HG02852 (cell line): ENCODE measurements around the gene SEMA4F.

Experiments used
- ATAC-seq: cut with Tn5 transposase; IDR thresholded peaks from one replicate; pipeline ENCODE4 v1.9.1; 2021; ENCODE audit warnings: mild to moderate bottlenecking, moderate library complexity; ENCODE audit not compliant: unreplicated experiment

The SEMA4F gene

DNA sequence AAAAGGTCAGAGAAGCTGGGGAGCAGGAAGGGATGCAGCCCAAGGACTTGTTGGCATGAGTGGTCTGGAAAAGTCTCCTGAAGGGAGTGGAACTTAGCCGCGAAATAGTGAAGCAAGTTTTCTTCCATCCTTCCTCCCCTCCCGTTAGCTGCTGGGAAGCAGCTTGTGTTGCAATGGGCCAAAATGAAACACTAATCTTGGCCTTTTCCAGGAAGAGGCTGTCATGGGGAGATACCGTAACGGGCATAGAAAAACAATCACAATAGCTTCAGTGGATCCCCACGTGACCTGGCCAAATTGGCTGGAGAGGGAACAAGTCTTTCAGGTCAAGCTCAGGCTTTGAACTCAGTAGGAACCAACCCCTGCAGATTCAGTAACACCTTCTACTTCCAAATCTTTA is 49.3 kb downstream of the SEMA4F start:
- ATAC-seq, result no peak

GRCh38 chr2:74704216-74704615 is 50.2 kb downstream of the SEMA4F start:
- ATAC-seq, result no peak

DNA sequence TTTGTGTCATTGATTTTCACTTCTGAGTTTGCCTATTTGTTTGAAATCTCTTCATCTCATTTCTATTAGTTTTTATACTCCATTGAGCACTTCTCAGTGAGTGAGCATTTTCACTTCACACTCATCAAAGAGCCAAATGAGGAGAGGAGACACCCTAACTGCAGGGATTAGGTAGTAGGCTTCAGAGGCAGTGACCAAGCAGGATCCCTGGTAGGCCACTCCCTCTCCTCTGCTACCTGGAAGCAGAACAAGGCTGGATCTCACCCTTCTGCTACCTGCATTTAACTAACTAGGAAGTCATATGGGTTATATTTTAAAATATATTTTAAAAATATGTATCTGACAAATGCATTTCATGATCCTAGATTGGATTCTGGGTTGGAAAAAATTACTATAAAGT is 52.7 kb downstream of the SEMA4F start:
- ATAC-seq, result no peak

- no peak for ATAC-seq
These were observed 53.8 kb downstream of the SEMA4F start for GRCh38 chr2:74707837-74708236.

- no peak for ATAC-seq
These were observed 54.2 kb downstream of the SEMA4F start for GRCh38 chr2:74708296-74708695.

DNA sequence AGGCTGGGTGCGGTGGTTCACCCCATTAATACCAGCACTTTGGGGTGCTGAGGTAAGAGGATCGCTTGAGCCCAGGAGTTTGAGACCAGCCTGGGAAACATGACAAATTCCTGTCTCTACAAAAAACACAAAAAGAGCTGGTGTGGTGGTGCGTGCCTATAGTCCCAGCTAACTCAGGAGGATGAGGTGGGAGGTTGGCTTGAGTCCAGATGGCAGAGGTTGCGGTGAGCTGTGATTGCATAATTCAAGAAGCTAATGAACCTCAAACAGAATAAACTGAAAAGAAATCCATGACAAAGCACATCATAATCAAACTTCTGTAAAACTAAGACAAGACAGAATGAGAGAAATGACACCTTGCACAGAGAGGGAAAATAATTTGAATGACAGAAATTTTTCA is 54.8 kb downstream of the SEMA4F start:
- ATAC-seq, result no peak

DNA sequence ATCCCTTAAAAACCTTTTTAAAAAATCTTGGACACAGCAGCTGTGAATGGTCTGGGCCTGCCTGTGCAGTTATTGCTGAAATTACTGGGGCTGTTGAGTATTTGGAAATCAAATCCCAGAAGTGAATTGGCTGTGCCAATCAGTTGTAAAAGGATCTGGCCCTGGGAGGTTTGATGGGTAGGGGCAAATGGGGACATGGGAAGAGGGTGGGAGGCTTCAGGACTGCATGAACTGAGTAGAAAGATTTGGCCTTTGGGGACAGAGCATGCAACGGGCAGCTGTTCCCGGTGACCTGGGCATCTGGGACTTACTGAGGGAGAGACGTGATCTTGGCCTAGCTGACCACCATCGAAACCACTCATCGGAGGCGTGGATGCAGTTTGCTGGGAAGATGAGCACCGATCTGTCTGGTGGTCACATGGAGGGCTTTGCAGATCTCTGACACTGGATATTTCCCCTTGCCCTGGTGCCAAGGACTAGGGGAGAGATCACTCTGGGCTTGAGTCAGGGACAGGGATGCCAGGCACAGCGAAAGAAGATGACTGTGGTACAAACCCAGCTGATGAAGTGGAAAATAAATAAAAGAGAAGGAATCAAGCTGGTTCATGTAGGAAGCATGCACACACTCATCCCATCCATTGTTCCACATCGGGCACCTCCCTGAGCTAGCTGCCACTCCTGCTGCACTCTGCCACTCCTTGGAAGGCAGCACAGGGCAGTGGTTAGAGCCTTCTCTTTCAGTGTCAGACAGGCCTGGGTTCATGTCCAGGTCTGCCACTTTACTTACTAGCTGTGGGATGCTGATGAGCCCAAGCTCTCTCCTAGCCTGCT is 58.4 kb downstream of the SEMA4F start:
- ATAC-seq, result no peak

DNA sequence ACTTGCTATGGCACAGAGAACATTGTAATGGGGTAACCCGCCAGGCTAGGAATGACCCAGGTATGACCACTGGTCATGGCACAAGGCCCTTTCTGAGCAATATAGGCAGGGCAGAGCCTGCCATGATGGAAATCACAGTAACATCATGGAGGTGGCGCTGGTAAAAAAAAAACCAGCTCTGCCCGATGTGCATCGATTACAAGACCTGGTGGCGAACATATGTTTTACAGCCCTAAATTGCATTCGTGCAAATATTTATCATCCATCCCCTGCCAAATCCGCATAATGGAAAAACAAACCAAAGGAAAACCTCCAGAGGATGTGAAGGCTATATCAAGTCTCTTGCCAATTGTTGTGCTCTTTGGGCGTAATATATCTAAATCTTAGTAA is 60.6 kb downstream of the SEMA4F start:
- ATAC-seq, result no peak

- peak; percentile 93 for ATAC-seq
These were observed 61.2 kb downstream of the SEMA4F start for GRCh38 chr2:74715081-74715791.

GRCh38 chr2:74715880-74716279 is 61.8 kb downstream of the SEMA4F start:
- no peak for ATAC-seq

- no peak for ATAC-seq
These were observed 65.0 kb downstream of the SEMA4F start for GRCh38 chr2:74719066-74719465.

- no peak for ATAC-seq
These were observed 67.3 kb downstream of the SEMA4F start for GRCh38 chr2:74721316-74721715.

DNA sequence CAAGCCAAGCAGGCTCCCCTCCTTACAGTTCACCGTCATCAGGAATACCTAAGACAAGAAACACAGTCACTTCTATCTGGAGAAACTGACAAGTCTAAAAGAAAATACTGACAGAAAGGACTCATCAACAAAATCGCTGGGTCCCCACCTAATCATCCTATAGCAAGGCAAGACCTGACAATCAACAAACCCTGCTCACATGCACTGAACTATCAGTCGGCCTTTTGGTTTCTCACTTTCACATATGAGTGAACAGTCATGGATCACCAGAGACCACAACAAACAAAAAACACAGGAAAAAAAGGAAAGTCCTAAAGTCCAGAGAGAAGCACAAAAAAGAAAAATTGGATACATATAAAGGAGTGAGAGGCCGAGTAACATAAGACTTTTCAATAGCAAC is 70.4 kb downstream of the SEMA4F start:
- no peak for ATAC-seq

GRCh38 chr2:74725287-74725686 is 71.2 kb downstream of the SEMA4F start:
- ATAC-seq, result no peak

GRCh38 chr2:74728842-74729241 is 74.8 kb downstream of the SEMA4F start:
- ATAC-seq, result no peak

- ATAC-seq, result no peak
These were observed 76.5 kb downstream of the SEMA4F start for GRCh38 chr2:74730530-74730929.
